ENCODE results near the gene GNRH2. TPM values are rescaled to one million over a fixed set of nuclear protein-coding genes. Genes with fewer than 3 reads are reported as not detected.

Gene GNRH2
- total RNA-seq, 1 donor from 2014 or later, result 1.2 TPM

GRCh38 chr20:3032624-3033023 is 10.8 kb upstream of the GNRH2 start:
- H3K4me3 Mint-ChIP-seq (ENCODE audit: unreplicated experiment), result no peak overlapping the region
- DNase-seq, result no peak

GRCh38 chr20:3037654-3038053 is 5.8 kb upstream of the GNRH2 start:
- Mint-ChIP-seq H3K36me3 (ENCODE audit: unreplicated experiment) (no peaks in the 10 kb centered on the region), H3K27ac (ENCODE audit: unreplicated experiment) (no peak overlapping the region), H3K4me3 (ENCODE audit: unreplicated experiment) (no peak overlapping the region), H3K27me3 (ENCODE audit: unreplicated experiment) (peaks cover 7% of the 10 kb centered on the region), H3K9me3 (ENCODE audit: unreplicated experiment) (peaks cover 5% of the 10 kb centered on the region), H3K4me1 (ENCODE audit: low read depth, unreplicated experiment) (peaks cover 10% of the 10 kb centered on the region)
- no peak for TF ChIP-seq CTCF (IDR thresholded peaks at IDR 0.05; ENCODE audit: partially characterized antibody, unreplicated experiment)
- DNase-seq, result no peak

More at GRCh38 chr20:3032624-3033023, 10.8 kb upstream of the GNRH2 start:
- no peak for TF ChIP-seq CTCF (IDR thresholded peaks at IDR 0.05; ENCODE audit: partially characterized antibody, unreplicated experiment)
- Mint-ChIP-seq H3K36me3 (ENCODE audit: unreplicated experiment) (no peaks in the 10 kb centered on the region), H3K27ac (ENCODE audit: unreplicated experiment) (no peak overlapping the region), H3K9me3 (ENCODE audit: unreplicated experiment) (no peaks in the 10 kb centered on the region), H3K4me1 (ENCODE audit: low read depth, unreplicated experiment) (no peaks in the 10 kb centered on the region), H3K27me3 (ENCODE audit: unreplicated experiment) (peaks cover 4% of the 10 kb centered on the region)

- H3K27ac Mint-ChIP-seq (ENCODE audit: unreplicated experiment), result no peak overlapping the region
- no peaks in the 10 kb centered on the region for H3K36me3 Mint-ChIP-seq (ENCODE audit: unreplicated experiment)
- no peak for TF ChIP-seq CTCF (IDR thresholded peaks at IDR 0.05; ENCODE audit: partially characterized antibody, unreplicated experiment)
- no peak overlapping the region for H3K4me3 Mint-ChIP-seq (ENCODE audit: unreplicated experiment)
- peaks cover 11% of the 10 kb centered on the region for H3K4me1 Mint-ChIP-seq (ENCODE audit: low read depth, unreplicated experiment)
- DNase-seq, result no peak
- H3K27me3 Mint-ChIP-seq (ENCODE audit: unreplicated experiment), result peaks cover 7% of the 10 kb centered on the region
- H3K9me3 Mint-ChIP-seq (ENCODE audit: unreplicated experiment), result peaks cover 5% of the 10 kb centered on the region
These were observed 5.0 kb upstream of the GNRH2 start for GRCh38 chr20:3038454-3038853.

GRCh38 chr20:3039426-3039825 is 4.0 kb upstream of the GNRH2 start:
- Mint-ChIP-seq H3K4me1 (ENCODE audit: low read depth, unreplicated experiment) (peaks cover 11% of the 10 kb centered on the region), H3K4me3 (ENCODE audit: unreplicated experiment) (no peak overlapping the region), H3K27me3 (ENCODE audit: unreplicated experiment) (peaks cover 7% of the 10 kb centered on the region), H3K27ac (ENCODE audit: unreplicated experiment) (no peak overlapping the region), H3K36me3 (ENCODE audit: unreplicated experiment) (no peaks in the 10 kb centered on the region), H3K9me3 (ENCODE audit: unreplicated experiment) (peaks cover 5% of the 10 kb centered on the region)
- DNase-seq, result no peak
- no peak for TF ChIP-seq CTCF (IDR thresholded peaks at IDR 0.05; ENCODE audit: partially characterized antibody, unreplicated experiment)

- H3K9me3 Mint-ChIP-seq (ENCODE audit: unreplicated experiment), result peaks cover 7% of the 10 kb centered on the region
- no peak overlapping the region for H3K27ac Mint-ChIP-seq (ENCODE audit: unreplicated experiment)
- peaks cover 8% of the 10 kb centered on the region for H3K27me3 Mint-ChIP-seq (ENCODE audit: unreplicated experiment)
- no peak for DNase-seq
- no peak for TF ChIP-seq CTCF (IDR thresholded peaks at IDR 0.05; ENCODE audit: partially characterized antibody, unreplicated experiment)
- H3K36me3 Mint-ChIP-seq (ENCODE audit: unreplicated experiment), result no peaks in the 10 kb centered on the region
- H3K4me3 Mint-ChIP-seq (ENCODE audit: unreplicated experiment), result no peak overlapping the region
- peaks cover 14% of the 10 kb centered on the region for H3K4me1 Mint-ChIP-seq (ENCODE audit: low read depth, unreplicated experiment)
These were observed 3.3 kb upstream of the GNRH2 start for GRCh38 chr20:3040086-3040485.

All from glutamatergic neuron (in vitro differentiated cells).